SU-DHL-6 (cell line): ENCODE data around the gene SIRPD.

Experiments used
- H2AFZ ChIP-seq: fragments of 200-600 bp; sonication (generic); 2 replicates; pipeline ENCODE4 v1.6.1; 2014; ENCODE audit warnings: low read depth, mild to moderate bottlenecking, moderate library complexity, mixed read lengths, antibody characterized with exemption, low read length; ENCODE audit not compliant: severe bottlenecking
- H3F3A ChIP-seq: fragments of 200-600 bp; shearing (Covaris generic); 2 replicates; pipeline ENCODE4 v1.6.0; 2016; ENCODE audit warnings: antibody characterized with exemption, mild to moderate bottlenecking; ENCODE audit not compliant: insufficient read depth
- H3K27ac ChIP-seq: fragments of 200-600 bp; sonication (generic); 2 replicates; pipeline ENCODE4 v1.5.1; 2016; ENCODE audit warnings: low read depth, mild to moderate bottlenecking, low read length, moderate library complexity, mixed read lengths
- H3K27me3 ChIP-seq: fragments of 200-600 bp; sonication (generic), shearing (Covaris generic); 2 replicates; pipeline ENCODE4 v1.6.0; 2014; ENCODE audit warnings: mild to moderate bottlenecking, low read length
- H3K36me3 ChIP-seq: fragments of 200-600 bp; sonication (generic); 2 replicates; pipeline ENCODE4 v1.6.1; 2014; ENCODE audit warnings: mild to moderate bottlenecking, low read length, mixed read lengths
- H3K4me2 ChIP-seq: fragments of 300-600, 200-600 bp; shearing (Covaris generic), sonication (generic); 2 replicates; pipeline ENCODE4 v1.6.0; 2014; ENCODE audit warnings: low read length, low read depth, mild to moderate bottlenecking; ENCODE audit not compliant: poor library complexity, severe bottlenecking
- H3K4me3 ChIP-seq: fragments of 200-600 bp; sonication (generic); 2 replicates; pipeline ENCODE4 v1.5.1; 2014; ENCODE audit warnings: antibody characterized with exemption, low read length, mild to moderate bottlenecking, mixed read lengths; ENCODE audit not compliant: insufficient read depth, poor library complexity, severe bottlenecking
- H3K79me2 ChIP-seq: fragments of 200-600 bp; sonication (generic); 2 replicates; pipeline ENCODE4 v1.6.1; 2014; ENCODE audit warnings: mild to moderate bottlenecking, low read length, moderate library complexity; ENCODE audit not compliant: insufficient read depth
- H3K9ac ChIP-seq: fragments of 200-600 bp; sonication (generic); 2 replicates; pipeline ENCODE4 v1.7.0; 2014; ENCODE audit warnings: mild to moderate bottlenecking, low read length
- H3K9me2 ChIP-seq: fragments of 200-600 bp; sonication (generic); replicated peaks from 2 replicates; pipeline ENCODE4 v1.6.1; 2014; ENCODE audit warnings: low read length; ENCODE audit not compliant: insufficient read depth
- H3K9me3 ChIP-seq: fragments of 200-600 bp; sonication (generic); 2 replicates; pipeline ENCODE4 v1.6.1; 2014; ENCODE audit warnings: low read length, mixed read lengths; ENCODE audit not compliant: insufficient read depth
- H4K20me1 ChIP-seq: fragments of 200-600 bp; sonication (generic); 2 replicates; pipeline ENCODE4 v1.6.1; 2014; ENCODE audit warnings: low read depth, mild to moderate bottlenecking, antibody characterized with exemption, low read length, moderate library complexity, mixed read lengths
- CTCF ChIP-seq: fragments of 200-600 bp; sonication (generic); IDR thresholded peaks from one replicate; pipeline ENCODE4 v1.5.1; 2017; ENCODE audit warnings: antibody characterized with exemption, mild to moderate bottlenecking, low read length, moderate library complexity; ENCODE audit not compliant: insufficient read depth, poor library complexity, severe bottlenecking
- EZH2phosphoT487 ChIP-seq: fragments of 200-600 bp; sonication (generic), shearing (Covaris generic); conservative IDR thresholded peaks from 2 replicates; pipeline ENCODE4 v1.6.1; 2018; ENCODE audit warnings: mild to moderate bottlenecking, antibody characterized with exemption, low read length, moderate library complexity, mixed read lengths

The SIRPD gene

DNA sequence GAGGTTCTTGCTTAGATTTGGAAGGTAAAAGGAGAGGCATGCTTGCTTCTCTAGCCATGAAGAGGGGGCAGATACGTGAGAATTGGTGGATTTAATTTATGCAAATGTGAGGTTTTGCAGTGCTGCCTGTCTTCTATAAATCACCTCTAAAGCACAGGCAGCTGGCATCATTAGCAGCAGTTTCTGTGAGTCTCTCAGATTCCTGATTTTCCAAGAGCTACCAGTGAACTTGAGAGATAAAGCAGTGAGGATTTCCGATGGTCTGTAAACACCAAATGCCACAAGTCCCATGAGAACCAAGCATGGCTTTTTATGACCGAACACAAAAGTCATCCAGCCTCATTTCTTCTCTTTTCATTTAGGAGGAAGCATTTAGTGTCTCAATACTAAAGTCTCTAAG lies 63.1 kb downstream of the SIRPD start:
- Histone ChIP-seq H3F3A (no peaks in the 10 kb centered on the region), H3K4me2 (no peak overlapping the region), H3K9ac (no peak overlapping the region), H3K36me3 (no peaks in the 10 kb centered on the region), H3K27me3 (no peaks in the 10 kb centered on the region), H3K4me3 (no peak overlapping the region), H4K20me1 (no peaks in the 10 kb centered on the region), H3K9me2 (no peaks in the 10 kb centered on the region), H2AFZ (no peak overlapping the region), H3K79me2 (no peaks in the 10 kb centered on the region), H3K27ac (no peak overlapping the region), H3K9me3 (no peaks in the 10 kb centered on the region)
- no peak for TF ChIP-seq EZH2phosphoT487
- no peak for TF ChIP-seq CTCF

GRCh38 chr20:1493536-1493935 lies 64.0 kb downstream of the SIRPD start:
- Histone ChIP-seq H3K4me3 (no peak overlapping the region), H2AFZ (no peak overlapping the region), H3K9me2 (no peaks in the 10 kb centered on the region), H3K9me3 (no peaks in the 10 kb centered on the region), H3K9ac (no peak overlapping the region), H3K4me2 (no peak overlapping the region), H3F3A (no peaks in the 10 kb centered on the region), H3K79me2 (no peaks in the 10 kb centered on the region), H4K20me1 (no peaks in the 10 kb centered on the region), H3K27ac (no peak overlapping the region), H3K36me3 (no peaks in the 10 kb centered on the region), H3K27me3 (no peaks in the 10 kb centered on the region)
- TF ChIP-seq CTCF (no peak), EZH2phosphoT487 (no peak)

GRCh38 chr20:1491860-1492642 lies 65.5 kb downstream of the SIRPD start:
- TF ChIP-seq EZH2phosphoT487 (no peak), CTCF (no peak)
- Histone ChIP-seq H3K9ac (no peak overlapping the region), H4K20me1 (no peaks in the 10 kb centered on the region), H3K9me2 (no peaks in the 10 kb centered on the region), H2AFZ (no peak overlapping the region), H3F3A (no peaks in the 10 kb centered on the region), H3K27ac (no peak overlapping the region), H3K9me3 (no peaks in the 10 kb centered on the region), H3K27me3 (no peaks in the 10 kb centered on the region), H3K4me2 (no peak overlapping the region), H3K4me3 (no peak overlapping the region), H3K36me3 (no peaks in the 10 kb centered on the region), H3K79me2 (no peaks in the 10 kb centered on the region)
